ENCODE data around the gene KCNJ10.

KCNJ10 gene

DNA sequence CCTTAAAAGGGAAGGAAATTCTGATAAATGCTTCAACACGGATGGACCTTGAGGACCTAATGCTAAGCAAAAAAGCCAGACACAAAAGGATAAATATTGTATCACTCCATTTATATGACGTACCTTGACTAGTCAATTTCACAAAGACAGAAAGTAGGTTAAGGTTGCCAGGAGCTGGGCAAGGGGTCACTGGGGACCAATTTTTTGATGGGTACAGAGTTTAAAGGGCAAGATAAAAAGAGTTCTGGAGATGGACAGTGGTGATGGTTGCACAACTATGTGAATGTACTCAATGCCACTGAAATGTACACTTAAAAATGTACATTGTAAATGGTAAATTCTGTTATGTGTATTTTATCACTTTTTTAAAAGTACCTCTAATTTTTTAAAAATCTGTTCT, 83.9 kb downstream of the KCNJ10 start:
- no peak for DNase-seq

DNA sequence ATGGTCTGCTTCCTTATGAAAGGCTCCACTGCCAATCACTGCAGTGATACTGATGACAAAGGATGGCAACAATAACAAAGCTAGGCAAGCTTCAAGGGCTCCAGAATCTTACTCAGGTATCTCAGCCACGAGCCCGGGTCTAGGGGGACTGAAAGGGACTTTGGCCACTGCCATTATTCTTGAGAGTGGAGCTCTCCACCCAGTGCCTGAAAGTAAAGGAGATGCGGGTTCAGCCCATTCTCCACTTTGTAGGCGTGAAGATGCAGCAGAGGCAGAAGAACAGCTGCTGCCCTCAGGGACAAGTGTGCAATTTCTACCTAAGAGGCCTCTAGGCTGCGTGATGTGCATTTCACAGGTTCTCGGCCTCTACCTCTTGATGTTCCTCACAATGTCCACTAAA, 84.5 kb downstream of the KCNJ10 start:
- no peak for DNase-seq

DNA sequence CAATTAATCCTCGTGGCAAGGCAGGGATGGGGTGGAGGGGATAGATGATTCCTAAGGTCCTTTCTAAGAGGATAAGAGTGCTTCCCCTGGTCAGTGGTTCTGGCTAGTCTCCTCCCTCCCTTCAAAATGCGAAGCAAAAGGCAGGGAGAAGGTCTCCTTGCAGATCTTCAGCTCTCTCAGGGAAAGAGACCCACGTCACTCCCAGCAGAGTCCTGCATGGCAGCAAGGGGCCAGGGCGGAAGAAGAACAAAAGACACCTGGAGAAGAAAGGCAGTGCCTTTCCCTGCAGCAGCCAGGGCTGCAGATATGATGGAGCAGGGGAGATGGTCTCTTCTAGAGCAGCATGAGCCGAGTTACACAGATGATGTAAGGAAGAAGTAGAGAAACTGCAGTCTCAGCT, 86.3 kb downstream of the KCNJ10 start:
- DNase-seq: no peak

DNA sequence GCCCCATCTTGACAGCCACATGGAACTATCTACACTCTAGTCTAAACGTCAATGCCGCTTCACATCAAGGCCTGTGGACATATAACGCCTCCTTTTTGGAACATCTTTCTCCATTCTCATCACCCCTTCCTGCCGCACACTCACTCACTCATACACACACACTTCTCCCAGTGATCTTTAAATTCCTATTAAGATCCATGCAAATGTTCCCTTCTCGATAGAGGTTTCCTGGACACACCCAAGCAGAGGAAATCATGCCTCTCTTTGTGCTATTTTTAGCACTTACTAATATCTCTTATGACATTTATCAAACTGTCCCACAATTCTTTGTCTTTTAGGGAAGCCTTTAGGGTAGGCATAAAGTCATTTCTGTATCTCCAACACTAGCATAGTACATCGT, 87.7 kb downstream of the KCNJ10 start:
- DNase-seq: no peak

DNA sequence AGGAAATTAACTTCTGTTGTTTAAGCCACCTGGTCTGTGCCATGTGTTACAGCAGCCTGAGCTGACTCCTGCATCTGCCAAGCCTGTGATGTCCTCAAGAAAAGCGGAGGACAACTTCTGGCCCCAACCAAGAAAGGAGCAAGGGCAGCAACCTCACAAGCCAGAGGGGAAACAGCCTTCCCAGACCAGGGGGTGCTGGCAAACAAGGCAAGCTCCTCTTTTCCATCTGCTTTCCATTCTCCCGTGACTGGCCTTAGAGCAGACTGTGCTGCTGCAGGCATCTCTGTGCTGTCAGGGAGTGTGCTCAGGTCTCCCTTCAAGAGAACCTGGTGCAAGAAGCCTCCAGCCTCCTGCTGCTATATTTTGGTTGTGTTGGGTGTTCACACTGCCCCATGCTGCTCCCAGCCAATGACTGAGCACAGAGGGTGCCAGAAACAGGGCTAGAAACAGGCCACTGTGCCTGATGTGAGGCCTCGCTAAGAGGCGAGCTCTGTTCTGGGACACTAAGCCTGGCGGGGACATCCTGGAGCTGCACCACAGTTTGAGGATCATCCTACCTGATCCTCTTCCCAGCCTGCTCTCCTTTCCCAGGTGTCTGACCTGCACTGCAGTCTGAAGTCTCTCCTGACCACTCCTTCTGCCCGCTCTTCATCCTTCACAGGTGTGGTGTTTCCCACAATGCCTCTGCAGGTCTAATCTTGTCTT, 88.5 kb downstream of the KCNJ10 start:
- no peak for DNase-seq

DNA sequence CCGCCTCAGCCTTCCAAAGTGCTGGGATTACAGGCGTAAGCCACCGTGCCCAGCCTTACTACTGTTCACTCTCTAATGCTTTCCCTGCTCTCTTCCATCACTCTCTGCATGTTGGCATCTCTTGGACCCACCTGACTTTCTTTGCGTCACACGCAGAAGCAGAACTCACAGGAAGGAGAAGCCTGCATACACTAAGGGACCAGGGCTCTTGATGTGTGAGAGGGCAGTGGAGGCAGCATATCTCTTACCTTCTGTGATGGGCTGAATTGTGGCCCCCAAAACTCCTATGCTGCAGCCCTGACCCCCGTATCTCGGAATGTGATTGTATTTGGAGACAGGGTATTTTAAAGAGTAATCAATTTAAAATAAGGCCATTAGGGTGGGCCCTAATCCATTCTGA, 89.2 kb downstream of the KCNJ10 start:
- no peak for DNase-seq

DNA sequence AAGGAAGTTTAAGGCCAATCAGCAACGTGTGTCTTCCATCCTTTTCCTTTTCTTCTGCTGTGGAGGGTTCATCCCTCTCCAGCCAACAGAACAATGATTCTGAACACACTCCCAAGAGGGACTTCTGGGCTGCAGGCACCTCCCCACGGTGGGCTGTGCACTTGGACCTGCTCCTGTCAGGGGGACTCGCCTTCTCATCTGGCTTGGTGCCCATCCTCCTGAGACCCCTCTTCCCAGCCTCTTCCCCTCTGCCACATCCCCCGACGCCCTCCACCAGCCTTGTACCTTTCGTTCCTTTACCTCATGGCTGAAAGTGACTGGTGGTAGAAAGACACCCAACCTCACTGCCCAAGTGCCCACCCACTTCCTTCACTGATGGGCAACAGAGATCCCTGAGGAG, 89.9 kb downstream of the KCNJ10 start:
- DNase-seq: no peak

DNA sequence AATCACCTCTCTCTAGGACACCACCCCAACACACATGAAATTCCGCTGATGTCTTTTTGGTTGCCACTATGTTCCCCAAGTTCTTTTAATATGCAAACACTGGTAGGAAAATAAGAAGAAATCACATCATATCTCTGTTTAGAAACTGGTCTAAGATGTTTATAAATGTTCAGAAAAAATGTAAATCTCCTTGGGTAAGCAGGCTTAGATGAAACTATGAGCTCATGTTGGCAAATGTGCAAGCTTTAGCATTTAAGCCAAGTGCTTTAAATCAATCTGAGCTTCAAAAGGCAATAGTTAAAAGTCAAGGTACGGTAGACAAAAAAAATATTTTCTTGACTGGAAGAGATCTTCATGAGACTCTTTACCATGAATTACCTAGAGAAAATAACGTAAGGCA, 90.7 kb downstream of the KCNJ10 start:
- no peak for DNase-seq

DNA sequence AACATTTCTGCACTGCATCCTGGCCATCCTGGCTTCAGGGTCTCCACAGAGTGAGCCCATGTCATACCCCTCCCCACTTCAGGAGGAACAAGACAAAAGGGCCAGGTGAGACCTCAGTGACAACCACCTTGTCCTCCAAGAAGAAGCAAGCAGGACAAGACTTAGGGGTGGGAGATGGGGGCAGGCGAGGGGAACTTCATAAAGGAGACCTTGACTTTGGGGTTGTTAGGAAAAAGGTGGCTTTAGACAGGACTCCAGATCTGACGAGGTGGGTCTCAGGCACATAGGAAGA, 91.9 kb downstream of the KCNJ10 start:
- no peak for DNase-seq

DNA sequence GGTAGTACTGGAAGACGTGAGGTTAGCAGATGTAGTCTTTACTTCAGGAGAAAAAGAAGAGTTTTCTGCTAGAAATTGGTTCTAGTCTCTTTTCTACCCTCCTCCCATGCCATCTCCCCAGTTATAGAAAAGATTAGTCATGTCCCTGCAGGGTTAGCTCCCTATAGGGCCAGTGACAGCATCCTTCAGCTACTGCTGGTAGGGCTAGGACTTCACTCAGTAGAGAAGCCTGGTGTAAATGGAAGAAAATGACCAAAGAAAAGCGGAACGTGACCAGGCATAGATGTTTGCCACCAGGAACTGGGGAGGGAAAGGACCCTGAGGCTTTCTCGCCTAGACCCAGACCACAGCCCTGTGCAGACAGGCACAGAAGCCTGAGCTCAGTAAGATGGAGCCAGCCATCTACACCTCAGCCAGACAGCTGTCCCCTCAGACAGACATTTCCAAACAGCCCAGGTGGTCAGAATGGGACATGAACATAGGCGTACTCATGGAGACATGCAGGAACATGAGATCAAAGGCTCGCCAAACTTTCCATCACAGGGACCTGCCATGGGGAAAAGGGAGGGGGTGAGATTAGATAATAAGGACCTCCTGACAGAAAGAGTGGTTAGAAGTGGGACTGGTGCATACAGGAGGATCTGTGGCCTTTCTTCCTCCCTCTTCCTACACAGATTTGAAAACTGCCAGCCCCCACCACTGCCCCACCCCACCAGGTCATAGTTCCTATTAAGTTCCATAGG, 92.4 kb downstream of the KCNJ10 start:
- no peak for DNase-seq

DNA sequence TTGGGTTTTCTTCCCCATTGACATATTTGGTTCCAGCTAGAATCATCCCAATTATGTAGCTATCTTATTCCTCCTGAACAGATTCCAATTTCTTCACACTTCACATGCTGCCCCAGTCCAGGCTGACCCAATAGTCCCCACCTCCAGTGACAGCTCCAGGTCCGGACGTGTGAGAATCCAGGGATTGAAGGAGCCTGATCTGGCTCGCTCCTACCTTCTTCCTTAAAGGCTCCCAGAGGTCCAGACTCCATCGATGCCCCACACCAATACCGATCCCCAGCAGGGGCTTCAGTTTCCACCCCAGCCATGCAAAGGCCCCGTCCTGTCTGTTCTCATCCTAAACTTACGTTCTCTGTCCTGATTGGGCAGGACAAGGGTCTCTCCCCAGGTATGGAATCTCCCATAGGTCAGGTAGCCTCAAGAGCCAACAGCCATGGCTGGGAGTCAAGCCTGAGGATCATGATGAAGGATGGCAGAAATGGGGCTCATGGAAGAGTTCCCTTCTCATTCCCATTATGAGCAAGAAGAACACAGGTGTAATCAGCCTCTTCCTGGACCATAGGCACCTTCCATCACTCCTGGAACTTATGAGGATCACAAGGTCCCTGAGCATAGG, 95.5 kb downstream of the KCNJ10 start:
- no peak for DNase-seq

DNA sequence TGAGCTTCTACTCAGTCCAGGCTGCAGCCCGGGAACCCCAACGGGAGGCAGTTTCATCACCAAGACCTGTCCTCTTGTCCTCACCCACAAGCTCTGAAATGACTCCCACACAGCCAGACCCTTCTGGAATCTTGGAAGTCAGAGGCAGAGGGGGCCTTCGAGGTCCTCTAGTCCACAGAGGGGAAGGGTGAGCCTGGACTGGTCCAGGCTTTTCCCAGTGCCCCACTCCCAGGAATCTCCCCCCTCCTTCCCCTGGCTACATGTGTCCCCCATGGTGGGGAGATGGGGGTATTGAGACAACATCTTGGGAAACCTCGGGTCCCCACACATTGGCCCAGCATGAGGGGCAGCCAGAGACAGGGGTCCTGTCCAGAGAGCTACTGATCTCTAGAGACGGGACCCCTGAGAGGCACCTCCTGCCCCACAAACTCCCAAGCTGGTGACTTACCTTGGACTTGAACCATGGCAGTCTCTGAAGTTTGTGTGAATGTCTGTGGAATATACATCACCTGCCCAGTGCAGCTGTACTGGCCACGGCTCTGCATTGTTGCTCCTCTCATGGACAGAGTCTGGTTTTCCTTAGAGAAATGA, 96.5 kb downstream of the KCNJ10 start:
- no peak for DNase-seq

DNA sequence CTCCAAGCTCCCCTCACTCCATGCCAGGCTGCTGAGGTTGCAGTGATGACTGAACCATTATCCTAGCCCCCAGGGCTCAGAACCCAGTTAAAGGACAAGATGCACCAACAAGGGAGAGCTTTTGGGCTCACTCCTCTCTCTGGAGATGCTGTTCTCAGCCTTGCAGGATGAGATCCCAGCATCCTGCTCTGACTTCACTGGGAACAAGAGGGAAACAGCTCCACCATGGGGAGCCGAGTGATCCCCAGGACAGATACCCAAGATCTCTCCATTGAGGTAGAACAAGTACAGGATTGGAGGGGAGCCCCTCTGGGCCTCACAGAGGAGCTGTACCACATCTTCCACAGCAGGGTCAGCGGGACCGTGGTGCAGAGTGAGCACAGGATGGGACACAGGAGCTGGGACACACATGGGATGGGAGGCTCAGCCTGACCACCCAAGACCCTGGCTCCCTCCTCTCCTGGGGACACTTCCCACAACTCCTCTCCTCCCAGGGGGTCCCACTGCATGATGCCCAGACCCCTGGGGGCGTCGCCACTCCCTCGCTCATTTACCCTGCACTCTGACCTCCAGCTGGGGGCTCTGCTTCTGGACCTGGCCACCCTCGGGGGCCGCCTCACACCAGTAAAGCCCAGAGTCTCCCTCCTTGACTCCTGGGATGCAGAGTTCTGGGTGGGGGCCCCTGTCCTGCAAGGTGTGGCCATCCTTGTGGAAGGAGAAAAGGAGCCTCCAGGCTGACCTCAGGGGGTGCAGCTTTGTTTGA, 97.3 kb downstream of the KCNJ10 start:
- DNase-seq: no peak

DNA sequence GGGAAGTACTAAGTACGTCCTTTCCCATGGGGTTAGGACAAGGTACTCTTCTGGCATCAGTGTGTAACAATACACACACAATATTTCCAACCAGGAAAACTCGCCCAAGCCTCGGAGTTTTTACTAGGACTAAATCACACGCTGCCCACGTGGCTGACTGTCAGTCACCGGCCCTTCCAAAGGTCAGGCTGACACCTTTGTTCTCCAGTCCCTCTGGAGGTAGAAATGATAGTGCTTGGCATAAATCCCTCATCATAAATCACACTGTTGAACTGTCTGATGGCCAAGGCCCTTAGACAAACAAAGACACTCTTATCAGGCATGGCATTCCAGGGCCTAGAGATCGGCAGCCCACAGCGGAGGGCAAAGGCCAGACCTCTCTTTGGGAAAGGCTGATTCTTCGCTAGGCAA, 99.0 kb downstream of the KCNJ10 start:
- no peak for DNase-seq

DNA sequence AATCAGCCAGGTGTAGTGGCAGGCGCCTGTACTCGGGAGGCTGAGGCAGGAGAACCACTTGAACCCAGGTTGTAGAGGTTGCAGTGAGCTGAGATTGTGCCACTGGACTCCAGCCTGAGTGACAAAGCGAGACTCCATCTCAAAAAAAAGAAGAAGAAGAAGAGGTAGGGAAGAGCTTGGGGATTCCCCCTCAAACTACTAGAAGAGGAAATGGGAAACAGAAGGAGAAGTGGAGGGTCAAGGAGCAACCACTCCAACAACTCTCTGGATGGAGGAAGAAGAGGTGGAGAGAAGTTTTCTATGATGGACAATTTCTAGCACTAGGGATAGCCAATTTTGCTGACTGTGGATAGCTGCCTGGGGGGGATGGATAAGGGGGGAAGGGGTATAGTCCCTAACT, 101.1 kb downstream of the KCNJ10 start:
- DNase-seq: no peak

DNA sequence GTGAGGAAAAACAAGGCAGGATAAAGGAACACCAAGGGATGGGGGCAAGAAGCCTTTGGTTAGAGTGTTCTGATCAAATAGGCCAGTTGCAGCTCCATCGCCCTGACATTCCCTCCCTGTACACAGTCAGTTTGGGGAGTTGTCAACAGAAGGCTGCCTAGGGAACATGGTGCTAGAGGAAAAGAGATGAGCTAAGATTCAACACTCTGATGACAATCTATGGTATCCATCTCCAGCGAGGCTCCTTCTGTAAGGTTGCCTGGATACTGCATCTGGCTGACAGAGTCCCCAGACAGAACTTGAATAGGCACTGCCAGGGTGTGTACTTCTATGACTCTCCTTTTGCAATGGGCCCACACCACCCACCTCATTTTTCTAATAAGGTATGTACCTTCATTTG, 104.7 kb downstream of the KCNJ10 start:
- DNase-seq: no peak

DNA sequence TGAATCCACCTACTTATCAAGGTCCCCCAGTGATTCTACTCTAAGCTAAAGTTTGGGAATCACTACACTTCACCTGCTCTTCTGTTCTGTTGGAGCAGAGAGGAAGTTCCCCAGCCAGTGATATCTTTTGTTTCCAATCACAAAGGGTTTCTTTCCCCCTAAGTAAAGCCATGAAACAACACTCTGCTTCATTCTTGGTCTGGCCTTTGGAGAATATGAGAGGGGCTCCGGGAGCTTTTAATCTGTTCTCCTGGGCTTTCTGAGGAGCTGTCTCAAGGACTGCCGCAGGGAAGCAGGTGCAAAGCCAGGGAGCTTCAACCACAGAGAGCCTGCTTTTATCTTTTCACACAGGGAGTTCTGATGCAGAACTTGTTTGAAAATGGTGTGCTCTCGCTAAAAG, 105.8 kb downstream of the KCNJ10 start:
- no peak for DNase-seq

DNA sequence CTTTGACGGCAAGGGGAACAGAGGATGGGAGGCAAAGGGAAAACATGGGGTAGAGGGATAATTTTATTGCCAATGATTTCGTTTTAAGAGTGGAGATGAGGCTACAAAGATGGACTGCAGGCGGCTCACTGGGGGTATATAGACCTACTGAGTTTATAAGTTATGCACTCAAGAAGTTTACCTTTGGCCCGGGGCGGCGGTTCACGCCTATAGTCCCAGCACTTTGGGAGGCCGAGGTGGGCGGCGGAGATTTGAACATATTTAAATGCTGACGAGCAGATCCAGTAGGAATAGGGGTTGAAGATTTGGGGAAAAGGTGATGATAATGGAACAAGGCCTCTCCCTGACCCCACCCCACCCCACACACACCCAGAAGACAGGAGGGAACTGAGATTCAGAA, 107.8 kb downstream of the KCNJ10 start:
- DNase-seq: no peak

DNA sequence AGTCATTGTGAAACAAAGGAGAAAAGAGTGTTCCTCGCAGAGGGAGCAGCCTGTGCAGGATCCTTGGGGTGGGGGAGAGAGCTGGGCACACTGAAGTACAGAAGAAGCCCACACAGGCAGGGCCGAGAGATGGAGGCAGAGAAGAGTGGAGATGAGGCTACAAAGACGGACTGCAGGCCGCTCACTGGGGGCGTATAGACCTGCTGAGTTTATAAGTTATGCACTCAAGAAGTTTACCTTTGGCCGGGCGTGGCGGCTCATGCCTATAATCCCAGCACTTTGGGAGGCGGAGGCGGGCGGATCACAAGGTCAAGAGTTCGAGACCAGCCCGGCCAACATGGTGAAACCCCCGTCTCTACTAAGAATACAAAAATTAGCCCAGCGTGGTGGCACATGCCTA, 108.3 kb downstream of the KCNJ10 start:
- no peak for DNase-seq

DNA sequence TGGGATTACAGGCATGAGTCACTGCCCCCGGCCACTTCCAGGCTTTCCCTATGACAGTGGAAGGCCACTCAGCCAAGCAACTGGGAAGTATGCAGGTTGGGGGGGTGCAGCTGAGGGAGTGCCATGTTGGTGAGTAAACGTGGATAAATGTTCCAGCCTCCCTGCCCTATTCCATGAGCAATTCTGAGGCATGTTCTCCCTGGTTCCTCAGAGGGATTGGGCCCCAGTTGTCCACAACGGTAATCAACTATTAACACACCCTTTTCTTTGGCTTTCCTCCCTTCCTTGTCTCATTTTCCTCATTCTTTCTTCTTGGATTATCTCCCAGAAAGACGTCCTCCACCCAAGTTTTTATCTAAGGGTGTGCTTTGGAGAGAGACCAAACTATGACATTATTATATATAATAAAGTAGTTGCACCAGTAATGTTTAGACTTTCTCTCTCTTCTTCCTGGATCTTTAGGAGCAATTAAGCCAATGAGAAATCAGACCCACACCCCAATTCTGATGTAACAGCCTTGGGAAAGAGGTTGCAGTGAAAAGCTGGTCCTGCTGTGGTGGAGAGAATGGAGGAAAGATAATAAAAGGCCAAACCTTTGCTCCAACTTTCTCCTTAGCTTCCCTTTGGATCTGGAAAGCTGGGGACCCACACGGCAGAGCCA, 109.1 kb downstream of the KCNJ10 start:
- peak; percentile 59 for DNase-seq

DNA sequence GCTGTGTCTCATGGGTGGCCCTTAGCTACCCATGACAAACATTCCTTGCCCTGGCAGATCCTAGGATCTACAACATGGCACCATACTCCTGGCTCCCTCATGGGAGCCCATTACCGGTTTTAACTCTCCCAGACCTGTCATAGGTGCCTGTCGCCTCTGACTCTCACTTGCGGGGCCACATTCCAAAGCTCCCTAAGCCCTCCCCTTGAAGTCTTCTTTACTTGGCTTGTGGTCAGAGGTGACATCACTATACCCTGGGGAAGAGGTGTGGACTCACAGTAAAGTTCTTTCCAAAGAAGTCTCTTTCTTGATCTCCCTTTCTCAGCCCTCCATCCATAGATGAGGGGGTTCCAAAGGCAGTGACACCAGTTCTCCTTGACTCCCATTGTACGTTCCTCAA, 110.5 kb downstream of the KCNJ10 start:
- no peak for DNase-seq

DNA sequence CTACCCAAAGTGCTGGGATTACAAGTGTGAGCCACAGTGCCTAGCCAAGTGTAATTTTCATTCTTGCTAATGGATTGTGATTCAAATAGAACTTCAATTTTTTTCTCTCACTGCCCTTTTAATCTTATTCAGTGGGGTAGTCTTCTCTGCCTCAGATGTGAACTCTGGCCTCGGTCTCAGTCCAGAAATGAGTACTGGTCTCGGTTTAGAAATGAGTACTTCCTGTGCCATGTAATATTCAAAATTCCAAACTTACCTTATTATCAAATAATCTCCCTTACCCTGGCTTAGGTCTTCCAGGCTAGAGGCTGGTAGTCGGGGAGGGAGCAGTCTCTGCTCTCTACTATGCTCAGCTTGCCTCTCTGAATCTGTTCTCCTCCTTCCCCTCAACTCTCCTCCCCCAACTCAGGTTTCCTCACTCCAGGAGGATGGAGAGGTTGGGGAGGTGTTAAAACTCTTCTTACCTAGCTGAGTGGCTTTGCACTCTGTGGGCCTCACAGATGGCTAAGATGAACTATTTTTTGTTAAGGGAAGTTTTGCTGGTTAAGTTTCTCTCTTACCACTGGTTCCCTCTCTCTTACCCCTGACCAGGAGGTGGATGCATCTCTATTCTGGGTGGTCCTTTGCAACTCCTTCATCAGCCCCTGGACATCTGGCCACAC, 111.1 kb downstream of the KCNJ10 start:
- no peak for DNase-seq
